Stimulated activated CD8-positive, alpha-beta memory T cell treated with anti-CD3 and anti-CD28 coated beads, Interleukin-7, amount 100 ng/mL, for 1 hour (primary cell): ENCODE results near the gene IL17REL.

ENCODE experiments used
- DNase-seq, 2 donors: peaks; one replicate each; pipeline ENCODE4 v3.0.0-alpha.2; 2020; ENCODE audit warnings: low read depth in 2 of 2

IL17REL gene

DNA sequence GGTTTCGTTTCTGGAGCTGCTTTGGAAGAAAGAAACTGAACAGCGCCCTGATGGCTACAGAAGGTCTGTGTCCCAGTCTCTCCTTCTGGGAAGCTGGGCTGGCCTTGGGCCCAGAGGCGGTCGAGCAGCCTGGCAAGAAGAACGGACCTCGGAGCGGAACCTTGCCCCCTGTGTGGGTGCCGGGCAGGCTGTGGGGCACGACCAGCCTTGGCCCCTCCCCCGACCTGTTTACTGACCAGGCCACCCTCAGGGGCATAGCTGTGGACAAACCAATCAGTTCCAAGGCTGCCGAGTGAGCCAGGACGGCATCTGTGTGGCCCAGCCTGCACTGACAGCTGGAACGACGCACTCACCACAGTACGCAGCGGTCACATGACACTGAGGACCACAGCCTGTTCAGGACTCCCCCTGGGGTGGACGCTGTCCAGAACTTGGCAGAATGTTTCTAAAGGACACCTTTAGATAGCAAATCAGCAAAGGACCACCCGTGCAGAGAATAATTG lies 44.8 kb downstream of the IL17REL start:
- DNase-seq, result no peak

DNA sequence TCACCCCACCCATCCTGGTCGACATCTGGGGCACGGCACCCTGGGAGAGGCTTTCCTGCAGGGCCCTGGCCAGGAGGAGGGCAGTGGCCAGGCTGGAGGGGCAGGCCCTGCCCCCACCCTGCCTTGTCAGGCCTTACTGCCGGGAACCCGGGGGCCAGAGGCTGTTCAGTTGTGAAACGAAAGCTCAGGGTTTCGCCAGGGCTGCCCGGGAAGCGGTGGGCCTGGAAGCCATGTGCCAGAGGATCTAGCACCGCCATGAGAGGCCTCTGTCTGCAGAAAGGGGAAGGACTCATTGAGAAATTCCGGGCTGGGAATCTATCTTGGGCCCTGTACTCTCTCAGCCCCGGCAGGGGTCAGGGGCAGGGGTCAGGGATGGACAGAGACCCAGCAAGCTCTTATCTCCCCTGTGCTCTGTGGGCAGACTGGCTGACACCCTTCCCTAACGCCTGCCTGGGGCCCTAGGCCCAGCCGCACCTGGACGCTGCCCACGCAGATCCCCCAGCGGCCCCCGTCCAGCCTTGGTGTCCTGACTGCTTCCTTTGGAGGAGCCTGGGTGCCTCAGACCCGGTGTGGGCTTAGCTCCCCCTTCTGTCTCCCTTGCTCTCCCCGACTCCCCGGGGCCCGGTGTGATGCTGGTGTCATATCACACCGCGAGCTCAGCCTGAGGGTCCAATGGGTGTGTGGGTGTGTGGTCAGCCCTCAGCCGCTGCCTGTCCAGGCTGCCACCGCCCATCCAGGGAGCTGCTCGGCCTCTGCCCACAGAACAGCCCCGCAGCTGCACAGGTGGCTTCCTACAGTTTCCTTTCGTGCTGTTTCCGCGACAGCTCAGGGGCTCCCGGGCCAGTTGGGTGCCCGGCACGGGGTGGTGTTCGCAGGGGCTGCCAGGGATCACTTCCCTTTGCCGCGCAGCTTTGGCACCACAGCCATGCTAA lies 45.5 kb downstream of the IL17REL start:
- no peak for DNase-seq

DNA sequence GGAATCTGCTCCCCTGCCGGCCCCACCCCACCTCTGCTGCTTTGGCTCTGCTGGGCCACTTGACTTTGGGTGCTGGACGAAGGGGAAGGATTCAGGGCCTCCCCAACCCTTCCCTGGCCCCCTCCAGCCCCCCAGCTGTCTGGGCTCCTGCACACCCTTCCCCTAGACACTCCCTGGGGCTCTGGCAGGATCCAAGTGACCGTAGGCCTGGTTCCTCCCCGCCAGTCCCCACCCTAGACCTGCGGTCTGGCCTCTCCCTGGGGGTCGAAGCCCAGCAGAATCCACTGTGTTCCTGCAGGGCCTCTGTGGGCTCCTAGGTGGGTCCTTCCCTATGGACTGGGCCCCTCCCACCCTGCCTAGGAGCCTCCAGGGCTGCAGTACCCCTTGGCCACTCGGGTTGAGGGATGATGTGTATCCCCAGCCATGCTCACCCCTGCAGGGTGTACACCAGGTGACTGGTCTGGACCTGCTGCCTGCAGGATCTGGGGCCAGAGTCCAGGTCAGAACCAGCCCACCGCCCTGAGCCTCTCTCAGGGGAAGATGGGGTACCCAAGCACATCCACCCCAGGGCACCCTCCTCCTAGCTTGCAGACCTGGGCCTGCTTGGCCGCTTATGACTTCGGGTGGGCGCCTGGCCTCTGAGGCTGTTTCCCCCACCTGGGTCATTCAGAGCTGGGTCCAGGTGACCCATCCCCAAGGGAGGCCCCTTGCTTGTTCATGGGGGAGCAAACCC lies 46.4 kb downstream of the IL17REL start:
- DNase-seq, result no peak

DNA sequence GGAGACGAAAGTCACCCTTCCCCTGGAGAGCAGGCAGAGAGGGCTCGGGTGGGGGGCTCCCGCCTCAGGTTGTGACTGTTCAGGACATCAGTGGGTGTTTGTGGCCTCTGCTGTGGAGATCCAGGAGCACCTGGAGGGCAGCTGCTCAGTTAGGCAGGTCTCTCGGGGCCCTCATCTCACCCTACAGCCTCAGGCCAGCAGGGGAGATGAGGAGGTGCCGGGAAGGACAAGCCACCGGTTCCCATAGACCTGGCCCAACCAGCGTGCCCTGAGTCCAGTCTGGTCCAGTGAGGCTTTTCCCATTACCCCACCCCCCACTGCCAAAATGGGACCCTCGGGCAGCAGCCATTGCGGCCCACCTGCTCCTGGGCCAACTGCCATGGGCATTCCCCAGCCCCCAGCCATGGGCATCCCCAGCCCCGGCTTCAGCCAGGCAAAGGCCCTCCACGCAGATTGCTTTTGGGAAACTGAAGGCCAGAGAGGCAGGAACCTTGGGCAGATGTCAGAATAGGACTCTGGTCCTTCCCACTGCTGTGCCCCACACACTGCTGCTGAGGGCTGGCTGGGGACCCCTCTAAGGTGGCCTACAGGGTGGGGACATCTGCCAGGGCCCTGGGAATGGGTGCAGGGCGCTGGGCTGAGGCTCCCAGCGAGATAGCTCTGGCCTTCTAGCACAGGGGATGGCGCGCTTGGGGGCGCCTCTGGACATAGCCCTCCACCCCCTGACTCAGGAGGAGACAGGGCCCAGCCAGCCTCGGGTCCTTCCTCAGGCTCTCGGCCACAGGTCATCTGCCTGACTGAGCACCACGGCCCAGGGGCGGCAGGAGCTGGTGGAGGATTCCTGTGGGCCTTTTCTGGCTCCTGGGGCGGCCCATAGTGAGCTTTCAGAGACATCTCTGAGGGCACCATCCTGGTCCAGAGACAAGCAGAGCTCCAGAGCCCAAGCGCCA lies 47.2 kb downstream of the IL17REL start:
- DNase-seq, result no peak

DNA sequence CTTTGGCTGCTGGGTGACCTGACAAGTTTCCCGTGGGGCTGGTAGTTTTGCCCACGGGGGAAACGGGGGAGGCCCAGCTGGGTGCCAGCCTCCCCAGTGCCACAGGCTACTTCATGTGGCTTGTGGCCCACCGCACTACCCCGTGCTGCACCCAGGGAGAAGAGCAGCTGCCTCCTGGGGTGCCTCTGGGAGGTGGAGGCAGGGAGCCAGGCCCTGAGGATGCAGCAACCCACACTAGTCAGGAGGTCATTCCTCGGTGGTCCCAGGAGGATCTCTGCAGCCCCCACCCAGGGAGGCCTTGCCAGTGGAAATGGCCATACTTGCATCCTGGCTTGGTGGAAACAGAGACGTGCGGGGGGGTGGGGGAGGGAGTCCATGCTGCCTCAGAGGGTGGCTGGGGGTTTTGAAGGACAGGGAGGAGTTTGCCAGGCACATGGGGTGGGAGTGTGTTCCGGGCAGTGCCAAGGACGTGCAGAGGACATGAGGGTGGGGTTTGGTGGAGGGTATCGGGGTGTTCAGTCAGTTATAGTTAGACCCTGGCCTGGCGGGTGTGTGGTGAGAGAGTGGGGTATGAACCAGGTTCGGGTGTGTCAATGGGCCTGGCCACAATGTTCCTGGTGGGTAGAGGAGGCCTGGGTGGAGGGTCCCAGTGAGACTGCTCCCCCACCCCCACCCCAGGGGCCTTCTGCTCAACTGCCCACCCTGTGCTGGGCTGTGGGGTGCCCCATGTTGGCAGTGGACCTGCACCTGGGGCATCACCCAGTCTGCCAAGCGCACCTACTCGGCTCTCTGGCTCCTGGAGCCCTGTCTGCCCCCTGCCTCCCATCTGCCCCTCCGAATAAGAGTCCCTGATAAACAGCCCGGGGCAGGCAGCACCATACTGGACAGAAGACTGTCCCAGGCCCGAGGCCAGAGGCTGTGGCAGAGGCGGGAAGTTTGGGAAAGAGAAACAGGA lies 48.2 kb downstream of the IL17REL start:
- DNase-seq, result no peak

DNA sequence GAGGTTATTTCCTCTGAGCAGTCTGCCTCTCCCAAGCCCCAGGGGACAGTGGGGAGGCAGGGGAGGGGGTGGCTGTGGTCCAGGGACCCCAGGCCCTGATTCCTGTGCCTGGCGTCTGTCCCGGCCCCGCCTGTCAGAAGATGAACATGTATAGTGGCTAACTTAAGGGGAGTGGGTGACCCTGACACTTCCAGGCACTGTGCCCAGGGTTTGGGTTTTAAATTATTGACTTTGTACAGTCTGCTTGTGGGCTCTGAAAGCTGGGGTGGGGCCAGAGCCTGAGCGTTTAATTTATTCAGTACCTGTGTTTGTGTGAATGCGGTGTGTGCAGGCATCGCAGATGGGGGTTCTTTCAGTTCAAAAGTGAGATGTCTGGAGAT lies 48.9 kb downstream of the IL17REL start:
- no peak for DNase-seq

DNA sequence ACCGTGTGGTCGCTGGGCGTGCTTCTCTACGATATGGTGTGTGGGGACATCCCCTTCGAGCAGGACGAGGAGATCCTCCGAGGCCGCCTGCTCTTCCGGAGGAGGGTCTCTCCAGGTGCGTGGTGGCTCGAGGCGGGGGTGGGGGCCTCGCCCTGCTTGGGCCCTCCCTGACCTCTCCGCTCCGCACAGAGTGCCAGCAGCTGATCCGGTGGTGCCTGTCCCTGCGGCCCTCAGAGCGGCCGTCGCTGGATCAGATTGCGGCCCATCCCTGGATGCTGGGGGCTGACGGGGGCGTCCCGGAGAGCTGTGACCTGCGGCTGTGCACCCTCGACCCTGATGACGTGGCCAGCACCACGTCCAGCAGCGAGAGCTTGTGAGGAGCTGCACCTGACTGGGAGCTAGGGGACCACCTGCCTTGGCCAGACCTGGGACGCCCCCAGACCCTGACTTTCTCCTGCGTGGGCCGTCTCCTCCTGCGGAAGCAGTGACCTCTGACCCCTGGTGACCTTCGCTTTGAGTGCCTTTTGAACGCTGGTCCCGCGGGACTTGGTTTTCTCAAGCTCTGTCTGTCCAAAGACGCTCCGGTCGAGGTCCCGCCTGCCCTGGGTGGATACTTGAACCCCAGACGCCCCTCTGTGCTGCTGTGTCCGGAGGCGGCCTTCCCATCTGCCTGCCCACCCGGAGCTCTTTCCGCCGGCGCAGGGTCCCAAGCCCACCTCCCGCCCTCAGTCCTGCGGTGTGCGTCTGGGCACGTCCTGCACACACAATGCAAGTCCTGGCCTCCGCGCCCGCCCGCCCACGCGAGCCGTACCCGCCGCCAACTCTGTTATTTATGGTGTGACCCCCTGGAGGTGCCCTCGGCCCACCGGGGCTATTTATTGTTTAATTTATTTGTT lies 49.6 kb downstream of the IL17REL start:
- no peak for DNase-seq

DNA sequence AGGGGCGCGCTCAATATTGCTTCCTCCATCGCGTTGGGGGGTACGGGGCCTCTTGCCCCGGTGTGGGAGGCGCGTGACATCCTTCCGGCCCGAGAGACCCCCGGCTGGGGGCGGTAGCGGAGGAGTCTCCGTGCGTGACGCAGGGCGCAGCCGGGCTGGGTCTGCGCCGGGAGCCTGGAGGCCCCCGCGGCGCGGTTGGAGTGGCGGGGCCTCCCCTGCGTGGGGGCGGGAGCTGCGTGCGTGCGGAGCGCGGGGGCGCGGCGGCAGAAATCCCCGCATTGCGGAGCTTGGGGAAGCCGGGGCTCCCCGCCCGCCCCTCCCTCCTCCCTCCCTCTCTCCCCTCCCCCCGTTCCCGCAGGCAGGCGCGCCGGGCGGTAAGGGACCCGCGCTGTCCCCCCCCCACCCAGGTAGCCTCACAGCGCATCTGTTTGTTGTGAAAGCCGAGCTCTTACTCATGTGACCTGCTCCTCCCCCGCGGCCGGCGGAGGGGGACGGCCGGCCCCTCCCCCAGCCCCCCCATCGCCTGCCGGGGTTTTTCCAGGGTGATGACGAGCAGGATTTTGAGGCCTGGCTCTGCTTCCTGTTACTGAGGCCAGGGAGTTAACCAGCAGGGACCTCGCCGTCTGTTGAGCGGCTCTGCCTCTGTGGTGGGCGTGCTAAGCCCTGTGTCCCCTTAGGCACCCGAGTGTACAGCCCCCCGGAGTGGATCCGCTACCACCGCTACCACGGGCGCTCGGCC lies 50.4 kb downstream of the IL17REL start:
- DNase-seq, result peak; percentile 57 to 63

DNA sequence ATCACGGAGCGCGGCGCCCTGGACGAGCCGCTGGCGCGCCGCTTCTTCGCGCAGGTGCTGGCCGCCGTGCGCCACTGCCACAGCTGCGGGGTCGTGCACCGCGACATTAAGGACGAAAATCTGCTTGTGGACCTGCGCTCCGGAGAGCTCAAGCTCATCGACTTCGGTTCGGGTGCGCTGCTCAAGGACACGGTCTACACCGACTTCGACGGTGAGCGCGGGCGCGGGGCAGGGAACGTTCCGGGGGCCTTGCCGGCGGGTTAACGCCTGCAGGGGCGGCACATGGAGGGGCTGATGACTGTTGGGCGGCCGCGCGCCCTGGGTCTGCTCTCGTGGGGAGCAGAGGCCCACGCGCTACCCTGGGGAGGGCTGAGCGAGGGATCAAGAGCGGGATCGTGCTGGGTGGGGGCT lies 51.0 kb downstream of the IL17REL start:
- no peak for DNase-seq

DNA sequence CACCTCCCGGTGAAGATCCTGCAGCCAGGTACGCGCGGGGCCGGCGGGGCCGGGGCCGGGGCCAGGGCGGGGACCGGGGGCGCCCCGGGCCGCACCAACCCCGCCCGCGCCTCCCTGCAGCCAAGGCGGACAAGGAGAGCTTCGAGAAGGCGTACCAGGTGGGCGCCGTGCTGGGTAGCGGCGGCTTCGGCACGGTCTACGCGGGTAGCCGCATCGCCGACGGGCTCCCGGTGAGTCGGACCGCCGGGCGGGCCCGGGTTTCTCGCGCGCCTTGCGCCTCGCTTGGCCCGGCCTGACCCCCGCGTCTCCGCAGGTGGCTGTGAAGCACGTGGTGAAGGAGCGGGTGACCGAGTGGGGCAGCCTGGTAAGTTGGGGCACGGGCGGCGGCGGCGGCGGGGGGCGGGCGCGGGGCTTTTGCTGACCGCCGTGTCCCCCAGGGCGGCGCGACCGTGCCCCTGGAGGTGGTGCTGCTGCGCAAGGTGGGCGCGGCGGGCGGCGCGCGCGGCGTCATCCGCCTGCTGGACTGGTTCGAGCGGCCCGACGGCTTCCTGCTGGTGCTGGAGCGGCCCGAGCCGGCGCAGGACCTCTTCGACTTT lies 51.5 kb downstream of the IL17REL start:
- DNase-seq, result no peak

DNA sequence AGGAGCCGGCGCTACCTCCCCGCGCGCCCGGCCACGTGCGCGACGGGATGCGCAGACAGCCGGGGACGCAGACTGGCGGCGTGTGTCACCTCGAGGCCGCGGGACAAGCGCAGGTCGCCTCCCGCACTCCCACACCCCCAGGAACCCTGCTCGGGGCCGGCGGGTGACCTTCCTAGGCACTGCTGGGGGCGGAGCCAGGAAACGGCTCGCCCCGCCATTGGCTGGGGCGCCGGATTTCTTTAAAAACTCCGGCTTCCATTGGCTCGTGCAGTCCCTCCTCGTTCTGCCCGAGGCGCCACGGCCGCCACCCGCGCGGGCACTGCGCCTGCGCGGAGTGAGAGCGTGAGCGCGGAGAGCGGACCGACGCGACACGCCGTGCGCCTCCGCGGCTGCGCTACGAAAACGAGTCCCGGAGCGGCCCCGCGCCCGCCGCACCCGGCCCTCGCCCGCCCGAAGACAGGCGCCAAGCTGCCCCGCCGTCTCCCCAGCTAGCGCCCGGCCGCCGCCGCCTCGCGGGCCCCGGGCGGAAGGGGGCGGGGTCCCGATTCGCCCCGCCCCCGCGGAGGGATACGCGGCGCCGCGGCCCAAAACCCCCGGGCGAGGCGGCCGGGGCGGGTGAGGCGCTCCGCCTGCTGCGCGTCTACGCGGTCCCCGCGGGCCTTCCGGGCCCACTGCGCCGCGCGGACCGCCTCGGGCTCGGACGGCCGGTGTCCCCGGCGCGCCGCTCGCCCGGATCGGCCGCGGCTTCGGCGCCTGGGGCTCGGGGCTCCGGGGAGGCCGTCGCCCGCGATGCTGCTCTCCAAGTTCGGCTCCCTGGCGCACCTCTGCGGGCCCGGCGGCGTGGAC lies 52.2 kb downstream of the IL17REL start, which contains the start of gene PIM3:
Gene PIM3 (plus strand): TSS at position 614 of the 846 bp plus-strand sequence. CDS start 176 bp downstream, at position 790.
- DNase-seq, result peak; percentile 78 to 79

DNA sequence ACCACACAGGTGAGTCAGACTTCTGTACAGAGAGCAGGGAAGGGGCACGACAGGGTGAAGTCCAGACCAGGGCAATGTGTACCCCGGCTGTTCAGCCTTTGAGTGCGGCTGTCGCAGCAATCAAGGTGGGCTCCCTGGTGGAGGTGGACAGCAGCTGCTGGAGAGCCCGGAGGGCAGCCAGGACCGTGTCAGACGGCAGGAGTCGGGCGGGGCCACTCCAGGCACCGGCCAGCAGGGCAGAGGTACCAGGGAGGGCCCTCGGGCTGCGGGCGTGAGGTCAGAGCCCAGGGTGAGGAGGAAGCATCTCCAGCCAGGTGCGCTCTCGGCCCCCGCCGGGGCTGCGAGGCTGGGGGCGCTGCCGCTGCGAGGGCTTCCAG lies 52.8 kb downstream of the IL17REL start:
- no peak for DNase-seq

DNA sequence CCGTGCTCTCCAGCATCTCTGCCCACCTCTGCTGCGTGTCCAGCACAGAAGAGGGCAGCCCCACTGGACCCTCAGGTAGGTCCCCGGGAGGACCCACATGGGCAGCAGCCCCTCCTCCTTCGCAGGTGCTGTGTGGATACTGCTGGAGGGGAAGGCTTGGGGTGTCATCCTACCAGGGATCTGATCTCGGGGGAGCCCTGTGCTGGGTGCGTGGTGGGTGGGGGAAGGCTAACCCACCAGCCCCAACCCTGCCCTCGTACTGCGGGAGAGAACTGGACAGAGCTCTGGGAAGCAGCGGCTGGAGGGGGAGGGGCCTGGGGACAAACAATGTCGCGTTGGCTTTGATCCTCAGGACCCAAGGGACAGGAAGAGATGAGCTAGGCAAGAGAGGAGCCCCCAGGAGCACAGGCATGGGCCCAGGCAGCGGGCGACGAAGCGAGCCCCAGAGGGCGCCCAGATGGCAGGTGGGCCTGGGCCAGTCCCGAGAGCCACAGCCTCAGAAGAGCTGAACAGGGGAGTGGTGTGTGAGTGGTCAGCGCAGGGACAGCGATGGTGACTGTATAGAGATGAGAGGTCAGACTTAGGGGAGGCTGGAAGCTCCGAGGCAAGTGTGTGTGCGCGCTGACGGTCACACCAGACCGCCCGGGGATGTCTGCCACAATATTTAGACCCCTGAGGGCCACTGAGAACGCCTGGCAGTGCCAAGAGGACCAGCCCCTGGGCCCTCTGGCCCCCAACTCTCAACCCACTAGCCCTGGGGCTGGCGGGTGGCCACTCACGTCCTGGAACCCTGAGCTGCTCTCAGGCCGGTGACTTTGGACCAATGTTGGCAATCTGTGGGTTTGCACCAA lies 53.4 kb downstream of the IL17REL start:
- DNase-seq, result no peak

DNA sequence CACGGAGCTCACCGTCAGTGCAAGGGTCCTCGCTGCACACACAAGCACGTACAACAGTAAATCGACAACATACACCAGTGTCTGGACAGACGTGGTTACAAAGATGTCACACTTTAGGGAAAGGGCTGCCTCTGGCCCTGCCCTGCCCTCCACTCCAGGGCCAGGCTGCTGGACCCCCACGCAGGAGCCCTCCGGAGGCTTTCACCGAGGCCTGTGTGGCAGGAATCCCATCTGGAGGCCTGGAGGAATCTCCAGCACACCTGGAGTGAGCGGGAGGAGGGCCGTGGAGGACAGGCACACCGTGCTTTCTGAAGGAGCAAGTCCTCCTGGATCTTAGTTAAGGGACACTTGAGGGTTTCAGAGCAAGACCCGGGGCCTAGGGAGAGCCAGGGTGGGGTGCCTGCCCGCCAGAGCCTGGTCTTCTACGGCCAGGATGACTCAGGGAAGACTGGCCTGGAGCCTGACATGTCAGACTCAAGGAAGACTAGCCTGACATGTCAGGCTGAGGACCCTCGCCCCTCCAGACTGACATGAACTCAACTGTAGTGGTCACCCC lies 54.1 kb downstream of the IL17REL start:
- DNase-seq, result no peak

DNA sequence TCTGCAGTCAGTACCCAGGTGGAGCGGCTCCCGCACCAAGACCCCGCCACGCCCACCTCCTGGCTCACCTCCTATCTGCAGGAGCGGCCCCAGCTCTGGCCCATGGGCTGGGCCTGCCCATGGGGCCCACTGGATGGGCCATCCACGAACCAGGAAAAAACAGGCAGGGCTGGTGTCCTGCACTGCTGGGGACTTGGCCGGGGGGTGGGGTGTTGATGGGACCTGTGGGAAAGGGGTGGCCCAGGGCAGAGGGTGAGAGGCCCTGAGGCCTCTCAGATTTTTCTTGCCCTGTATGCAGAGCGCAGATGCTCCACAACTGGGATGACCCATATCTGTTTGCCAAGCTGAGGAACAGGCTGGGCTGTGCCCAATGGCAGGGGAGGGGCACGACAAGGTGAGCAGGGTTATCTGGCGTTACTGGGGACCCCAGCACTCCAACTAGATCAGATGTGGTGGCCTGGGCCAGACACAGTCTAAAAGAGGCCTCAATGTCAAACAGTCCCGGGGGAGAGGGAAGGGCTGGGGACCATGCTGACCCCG lies 54.7 kb downstream of the IL17REL start:
- DNase-seq, result no peak
